HepG2 (cell line): Measurements from ENCODE around the gene NCBP3. TPM values are rescaled to one million over a fixed set of nuclear protein-coding genes. Genes with fewer than 3 reads are reported as not detected.
A peak's percentile ranks its signal among the peaks of the same experiment; 100 is the strongest.

Source experiments
- CBX2 ChIP-seq, 2 experiments: fragments of 200-600 bp in 1 of 2; sonication (generic); formaldehyde crosslinking in 1 of 2; IDR thresholded peaks; 2 replicates each; pipeline versions ENCODE4 v1.7.0 to v1.8.1; 2018 to 2022; ENCODE audit warnings: low read depth in 2 of 2, low read length in 1 of 2, mild to moderate bottlenecking in 1 of 2, missing genetic modification reagents in 1 of 2
- E2F1 ChIP-seq: sonication (generic); formaldehyde crosslinking; IDR thresholded peaks from 2 replicates; pipeline ENCODE4 v1.5.0; 2020; ENCODE audit warnings: missing genetic modification reagents
- FOSL1 ChIP-seq: sonication (generic); formaldehyde crosslinking; IDR thresholded peaks from 2 replicates; pipeline ENCODE4 v1.9.0; 2021; ENCODE audit warnings: missing genetic modification reagents, borderline replicate concordance
- FOSL2 ChIP-seq: sonication (generic); formaldehyde crosslinking; IDR thresholded peaks from 2 replicates; pipeline ENCODE4 v1.4.0; 2020; ENCODE audit warnings: missing genetic modification reagents
- GZF1 ChIP-seq: sonication (generic); formaldehyde crosslinking; IDR thresholded peaks from 2 replicates; pipeline ENCODE4 v1.5.1; 2020; ENCODE audit warnings: mild to moderate bottlenecking, missing genetic modification reagents
- HES4 ChIP-seq: sonication (generic); formaldehyde crosslinking; IDR thresholded peaks from 2 replicates; pipeline ENCODE4 v1.9.0; 2021; ENCODE audit warnings: mild to moderate bottlenecking, missing genetic modification reagents, borderline replicate concordance
- HNRNPUL1 ChIP-seq: fragments of 200-400 bp; formaldehyde crosslinking; IDR thresholded peaks from 2 replicates; pipeline ENCODE4 v1.6.1; 2017; ENCODE audit warnings: low read depth, mild to moderate bottlenecking, low read length, moderate library complexity
- IRF9 ChIP-seq: sonication (generic); formaldehyde crosslinking; IDR thresholded peaks from 2 replicates; pipeline ENCODE4 v1.8.0; 2022; ENCODE audit warnings: missing genetic modification reagents, mild to moderate bottlenecking, borderline replicate concordance
- MYNN ChIP-seq: sonication (generic); formaldehyde crosslinking; IDR thresholded peaks from 2 replicates; pipeline ENCODE4 v1.4.0; 2020; ENCODE audit warnings: mild to moderate bottlenecking, low read depth, missing genetic modification reagents
- PHF8 ChIP-seq: sonication (generic); formaldehyde crosslinking; IDR thresholded peaks from 2 replicates; pipeline ENCODE4 v1.5.0; 2020; ENCODE audit warnings: missing genetic modification reagents
- SP4 ChIP-seq: sonication (generic); formaldehyde crosslinking; IDR thresholded peaks from 2 replicates; pipeline ENCODE4 v1.8.1; 2023; ENCODE audit warnings: mild to moderate bottlenecking, missing genetic modification reagents
- ZIK1 ChIP-seq: sonication (generic); formaldehyde crosslinking; IDR thresholded peaks from 2 replicates; pipeline ENCODE4 v1.5.0; 2020; ENCODE audit warnings: mild to moderate bottlenecking, low read depth, missing genetic modification reagents, borderline replicate concordance
- ZNF136 ChIP-seq: sonication (generic); formaldehyde crosslinking; IDR thresholded peaks from 2 replicates; pipeline ENCODE4 v1.8.1; 2022; ENCODE audit warnings: low read depth, mild to moderate bottlenecking, moderate library complexity, missing genetic modification reagents
- ZNF546 ChIP-seq: sonication (generic); formaldehyde crosslinking; conservative IDR thresholded peaks from 2 replicates; pipeline ENCODE4 v1.8.1; 2023; ENCODE audit warnings: mild to moderate bottlenecking, missing genetic modification reagents
- polyA plus RNA-seq, 8 experiments: library from polyadenylated mRNA; depleted of rRNA in 3 of 8; stranded (reverse) in 7 of 8; unstranded in 1 of 8; fragments of >200 nt; fragmentation: Illumina TruSeq in 4 of 8; extraction: Trizol in 4 of 8; gene quantifications; 2 replicates each; pipeline versions ENCODE4 v1.2.1 to v1.2.3, GENCODE V29; 2011 to 2016; ENCODE audit warnings: low read depth in 4 of 8, missing spikeins in 1 of 8, mixed read lengths in 1 of 8; ENCODE audit not compliant: insufficient read depth in 1 of 8
- total RNA-seq, 5 experiments: library from RNA; depleted of rRNA; stranded (reverse); fragments of >200 nt; fragmentation: Illumina TruSeq; extraction: Trizol; gene quantifications; 2 replicates each; pipeline ENCODE4 v1.2.3, GENCODE V29; 2016; ENCODE audit warnings: low read depth in 1 of 5
- TF ChIP-seq, protein P1 (sequence below): sonication (generic); formaldehyde crosslinking; IDR thresholded peaks from 2 replicates; pipeline ENCODE4 v1.8.0; 2022; ENCODE audit warnings: mild to moderate bottlenecking, missing genetic modification reagents
- TF ChIP-seq, protein P2 (sequence below): sonication (generic); formaldehyde crosslinking; IDR thresholded peaks from 2 replicates; pipeline ENCODE4 v1.9.0; 2021; ENCODE audit warnings: missing genetic modification reagents, borderline replicate concordance
- TF ChIP-seq, protein P3 (sequence below): IDR thresholded peaks from 2 replicates; pipeline ENCODE4 v1.6.1; 2016; ENCODE audit warnings: mild to moderate bottlenecking
- TF ChIP-seq, protein P4 (sequence below): IDR thresholded peaks from 2 replicates; pipeline ENCODE4 v1.6.1; 2018; ENCODE audit warnings: missing genetic modification reagents, mild to moderate bottlenecking, missing compliant biosample characterization

The NCBP3 gene
- total and polyA plus RNA-seq, 2 of the 13 experiments (the other 11 are each of a cell fraction or from before 2014, with no cell fraction given), result 19.5 to 24.8 TPM

DNA sequence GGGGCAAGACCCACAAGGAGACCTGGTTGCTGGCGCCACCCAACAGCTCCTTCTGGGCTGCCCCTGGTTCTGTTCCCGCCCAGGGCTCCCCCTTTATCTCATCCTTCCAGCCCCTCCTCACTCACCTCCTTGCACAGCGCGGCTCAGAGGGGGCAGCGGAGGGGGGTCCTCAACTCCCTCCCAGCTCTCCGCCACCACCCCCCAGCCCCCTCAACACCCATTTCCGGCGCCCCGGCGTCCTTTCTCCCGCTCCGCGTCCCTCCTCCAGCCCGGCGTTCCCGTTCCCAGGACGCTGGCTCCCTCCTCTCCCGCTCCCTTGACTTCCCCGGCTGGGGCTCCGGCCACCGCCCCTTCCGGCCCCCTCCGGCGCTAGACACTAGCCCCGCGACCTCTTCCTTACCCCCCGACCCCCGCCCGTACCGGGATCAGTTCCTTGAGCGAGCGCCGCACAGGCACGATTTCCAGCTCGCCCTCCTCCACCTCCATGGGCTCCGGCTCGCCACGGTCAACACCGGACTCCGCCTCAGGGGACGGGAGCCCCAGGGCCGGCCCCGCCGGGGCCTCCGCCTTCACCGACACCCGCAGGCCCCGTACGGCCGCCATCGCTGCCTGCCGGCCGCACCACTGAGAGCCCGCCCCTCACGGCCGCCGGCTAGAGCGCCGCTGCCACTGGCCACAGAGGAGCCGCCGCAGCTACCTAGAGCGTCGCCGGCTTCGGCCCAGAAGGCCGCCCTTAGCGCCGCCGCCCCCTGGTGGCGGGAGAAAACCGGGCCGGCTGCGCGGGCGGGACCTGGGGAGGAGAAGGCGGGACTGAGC, at the start of gene NCBP3 (continued):
- TF ChIP-seq HNRNPUL1 (peak; percentile 83; the same call in 1 of the 2 replicates), FOSL2 (CRISPR knock-in tag) (peak; percentile 65), IRF9 (CRISPR knock-in tag) (peak; percentile 75; the same call in 1 of the 2 replicates), HES4 (CRISPR knock-in tag) (peak; percentile 86), MYNN (CRISPR knock-in tag) (no peak), ZNF546 (peak; percentile 38; the same call in 1 of the 2 replicates), GZF1 (no peak), ZIK1 (CRISPR knock-in tag) (no peak; the same call in 1 of the 2 replicates), CBX2 (IDR thresholded peaks at IDR 0.05; ENCODE audit: low read depth, low read length) (no peak), CBX2 (CRISPR knock-in tag; IDR thresholded peaks at IDR 0.05; ENCODE audit: low read depth) (no peak), E2F1 (CRISPR knock-in tag) (peak; percentile 84), SP4 (CRISPR knock-in tag) (peak; percentile 97), FOSL1 (CRISPR knock-in tag) (no peak), PHF8 (peak; percentile 94), ZNF136 (peak; percentile 60; the same call in 1 of the 2 replicates)
- TF ChIP-seq, protein P1, sequence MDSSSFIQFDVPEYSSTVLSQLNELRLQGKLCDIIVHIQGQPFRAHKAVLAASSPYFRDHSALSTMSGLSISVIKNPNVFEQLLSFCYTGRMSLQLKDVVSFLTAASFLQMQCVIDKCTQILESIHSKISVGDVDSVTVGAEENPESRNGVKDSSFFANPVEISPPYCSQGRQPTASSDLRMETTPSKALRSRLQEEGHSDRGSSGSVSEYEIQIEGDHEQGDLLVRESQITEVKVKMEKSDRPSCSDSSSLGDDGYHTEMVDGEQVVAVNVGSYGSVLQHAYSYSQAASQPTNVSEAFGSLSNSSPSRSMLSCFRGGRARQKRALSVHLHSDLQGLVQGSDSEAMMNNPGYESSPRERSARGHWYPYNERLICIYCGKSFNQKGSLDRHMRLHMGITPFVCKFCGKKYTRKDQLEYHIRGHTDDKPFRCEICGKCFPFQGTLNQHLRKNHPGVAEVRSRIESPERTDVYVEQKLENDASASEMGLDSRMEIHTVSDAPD (CRISPR knock-in tag), result 0 out of 2 replicates have a peak, but pooled peaks have one; percentile 19
- TF ChIP-seq, protein P2, sequence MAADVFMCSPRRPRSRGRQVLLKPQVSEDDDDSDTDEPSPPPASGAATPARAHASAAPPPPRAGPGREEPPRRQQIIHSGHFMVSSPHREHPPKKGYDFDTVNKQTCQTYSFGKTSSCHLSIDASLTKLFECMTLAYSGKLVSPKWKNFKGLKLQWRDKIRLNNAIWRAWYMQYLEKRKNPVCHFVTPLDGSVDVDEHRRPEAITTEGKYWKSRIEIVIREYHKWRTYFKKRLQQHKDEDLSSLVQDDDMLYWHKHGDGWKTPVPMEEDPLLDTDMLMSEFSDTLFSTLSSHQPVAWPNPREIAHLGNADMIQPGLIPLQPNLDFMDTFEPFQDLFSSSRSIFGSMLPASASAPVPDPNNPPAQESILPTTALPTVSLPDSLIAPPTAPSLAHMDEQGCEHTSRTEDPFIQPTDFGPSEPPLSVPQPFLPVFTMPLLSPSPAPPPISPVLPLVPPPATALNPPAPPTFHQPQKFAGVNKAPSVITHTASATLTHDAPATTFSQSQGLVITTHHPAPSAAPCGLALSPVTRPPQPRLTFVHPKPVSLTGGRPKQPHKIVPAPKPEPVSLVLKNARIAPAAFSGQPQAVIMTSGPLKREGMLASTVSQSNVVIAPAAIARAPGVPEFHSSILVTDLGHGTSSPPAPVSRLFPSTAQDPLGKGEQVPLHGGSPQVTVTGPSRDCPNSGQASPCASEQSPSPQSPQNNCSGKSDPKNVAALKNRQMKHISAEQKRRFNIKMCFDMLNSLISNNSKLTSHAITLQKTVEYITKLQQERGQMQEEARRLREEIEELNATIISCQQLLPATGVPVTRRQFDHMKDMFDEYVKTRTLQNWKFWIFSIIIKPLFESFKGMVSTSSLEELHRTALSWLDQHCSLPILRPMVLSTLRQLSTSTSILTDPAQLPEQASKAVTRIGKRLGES (CRISPR knock-in tag), result no peak
- TF ChIP-seq, protein P3, sequence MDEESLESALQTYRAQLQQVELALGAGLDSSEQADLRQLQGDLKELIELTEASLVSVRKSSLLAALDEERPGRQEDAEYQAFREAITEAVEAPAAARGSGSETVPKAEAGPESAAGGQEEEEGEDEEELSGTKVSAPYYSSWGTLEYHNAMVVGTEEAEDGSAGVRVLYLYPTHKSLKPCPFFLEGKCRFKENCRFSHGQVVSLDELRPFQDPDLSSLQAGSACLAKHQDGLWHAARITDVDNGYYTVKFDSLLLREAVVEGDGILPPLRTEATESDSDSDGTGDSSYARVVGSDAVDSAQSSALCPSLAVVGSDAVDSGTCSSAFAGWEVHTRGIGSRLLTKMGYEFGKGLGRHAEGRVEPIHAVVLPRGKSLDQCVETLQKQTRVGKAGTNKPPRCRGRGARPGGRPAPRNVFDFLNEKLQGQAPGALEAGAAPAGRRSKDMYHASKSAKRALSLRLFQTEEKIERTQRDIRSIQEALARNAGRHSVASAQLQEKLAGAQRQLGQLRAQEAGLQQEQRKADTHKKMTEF (CRISPR knock-in tag), result peak; percentile 96
- TF ChIP-seq, protein P4, sequence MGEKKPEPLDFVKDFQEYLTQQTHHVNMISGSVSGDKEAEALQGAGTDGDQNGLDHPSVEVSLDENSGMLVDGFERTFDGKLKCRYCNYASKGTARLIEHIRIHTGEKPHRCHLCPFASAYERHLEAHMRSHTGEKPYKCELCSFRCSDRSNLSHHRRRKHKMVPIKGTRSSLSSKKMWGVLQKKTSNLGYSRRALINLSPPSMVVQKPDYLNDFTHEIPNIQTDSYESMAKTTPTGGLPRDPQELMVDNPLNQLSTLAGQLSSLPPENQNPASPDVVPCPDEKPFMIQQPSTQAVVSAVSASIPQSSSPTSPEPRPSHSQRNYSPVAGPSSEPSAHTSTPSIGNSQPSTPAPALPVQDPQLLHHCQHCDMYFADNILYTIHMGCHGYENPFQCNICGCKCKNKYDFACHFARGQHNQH, result peak; percentile 84; the same call in 1 of the 2 replicates
